ENCODE measurements around the gene TAS2R60. TPM values are rescaled to one million over a fixed set of nuclear protein-coding genes. Genes with fewer than 3 reads are reported as not detected.

Gene TAS2R60
- total and polyA plus RNA-seq, 2 of the 8 experiments (the other 6 are each of a cell fraction or from before 2014, with no cell fraction given) = 0.15 to 0.32 TPM

DNA sequence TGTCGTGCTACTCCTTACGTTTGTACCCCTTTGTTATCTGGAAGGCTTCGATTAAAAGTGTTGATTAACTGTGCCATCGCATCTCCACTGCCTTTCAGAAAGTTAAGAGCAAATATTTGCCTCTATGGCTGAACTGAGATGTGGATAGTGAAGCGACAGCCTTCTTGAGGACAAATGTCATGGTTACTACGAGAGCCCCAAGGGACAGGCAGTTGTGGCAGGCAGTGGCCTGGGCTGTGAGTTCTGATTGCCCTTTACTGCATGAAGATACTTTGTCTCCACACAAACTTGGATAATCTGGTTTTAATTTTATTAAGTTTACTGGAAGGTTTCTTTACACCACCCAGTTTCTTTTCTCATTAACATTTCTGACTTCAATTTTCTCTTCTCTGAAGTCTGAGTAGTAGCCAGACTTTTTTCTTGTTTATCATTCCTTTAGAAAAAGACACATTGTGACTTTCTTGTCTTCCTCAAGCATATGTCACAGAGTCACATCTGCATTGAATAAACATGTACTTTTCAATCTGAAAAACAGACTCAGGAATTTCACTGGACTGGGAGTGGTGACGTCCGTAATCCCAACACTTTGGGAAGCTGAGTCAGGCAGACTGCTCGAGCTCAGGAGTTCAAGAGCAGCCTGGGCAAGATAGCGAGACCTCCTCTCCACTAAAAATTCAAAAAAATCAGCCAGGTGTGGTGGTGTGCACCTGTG, 36.0 kb downstream of the TAS2R60 start:
- no peak for FAIRE-seq
- H3K4me3 ChIP-seq (ENCODE audit: extremely low read depth in 1 of 4, insufficient read depth in 2 of 4, low read depth in 3 of 4, low read length in 4 of 4) = no peak overlapping the region
- no peaks in the 10 kb centered on the region for H3K4me1 ChIP-seq (replicated peaks in 1 of 4; ENCODE audit: control insufficient read depth in 3 of 4, insufficient read depth in 4 of 4, low read length in 3 of 4)
- H3K36me3 ChIP-seq (ENCODE audit: control insufficient read depth in 2 of 4, insufficient read depth in 4 of 4, low read length in 3 of 4) = no peaks in the 10 kb centered on the region
- H2BK20ac ChIP-seq (ENCODE audit: low read length) = no peak overlapping the region
- DNase-seq (ENCODE audit: low read depth in 1 of 2, low spot score in 2 of 2) = no peak
- H2AFZ ChIP-seq (ENCODE audit: low read length) = no peak overlapping the region
- no peak overlapping the region for H4K5ac ChIP-seq (ENCODE audit: insufficient read length, low read depth, low read length)
- no peaks in the 10 kb centered on the region for H4K20me1 ChIP-seq (replicated peaks in 1 of 2; ENCODE audit: control insufficient read depth in 1 of 2, insufficient read depth in 2 of 2, low read length in 2 of 2)
- no peak overlapping the region for H3K14ac ChIP-seq (ENCODE audit: insufficient read length)
- no peak overlapping the region for H2BK12ac ChIP-seq (ENCODE audit: low read depth, low read length)
- no peaks in the 10 kb centered on the region for H3K79me2 ChIP-seq (ENCODE audit: control insufficient read depth in 1 of 2, insufficient read depth in 2 of 2, low read length in 2 of 2)
- CTCF ChIA-PET (ENCODE audit: partially characterized antibody) = interaction anchor here (1.0 to 1.7 kb wide), 5 partner anchors 9 to 63 kb away, joined by 3 to 4 read pairs (median 3); no protein-coding TSS in a partner anchor
- WGBS, 2 experiments (ENCODE audit: extremely low coverage in 1 of 2, insufficient coverage in 1 of 2, insufficient read length in 1 of 2, insufficient replicate concordance in 2 of 2, low coverage in 1 of 2, low lambda C conversion rate in 2 of 2, missing lambda C conversion rate in 1 of 2) = 94% methylated on average over 10 of the region's 10 CpGs; no CpG with 5 or more reads in 1 of the 2 experiments
- TF ChIP-seq, protein P1, sequence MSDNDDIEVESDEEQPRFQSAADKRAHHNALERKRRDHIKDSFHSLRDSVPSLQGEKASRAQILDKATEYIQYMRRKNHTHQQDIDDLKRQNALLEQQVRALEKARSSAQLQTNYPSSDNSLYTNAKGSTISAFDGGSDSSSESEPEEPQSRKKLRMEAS (IDR thresholded peaks at IDR 0.05) = no peak
- TF ChIP-seq SP2 (IDR thresholded peaks at IDR 0.05; ENCODE audit: low read length) (no peak), TAF1 (IDR thresholded peaks at IDR 0.05; ENCODE audit: low read depth, low read length) (no peak), CBX5 (IDR thresholded peaks at IDR 0.05; ENCODE audit: low read depth, low read length) (no peak), CHD1 (IDR thresholded peaks at IDR 0.05; ENCODE audit: low read depth, low read length) (no peak), SIN3A (conservative IDR thresholded peaks at IDR 0.05 in 1 of 2, IDR thresholded peaks at IDR 0.05 in 1 of 2; ENCODE audit: low read depth in 1 of 2, low read length in 2 of 2) (no peak), HDAC2 (IDR thresholded peaks at IDR 0.05; ENCODE audit: borderline replicate concordance in 1 of 2, low read depth in 2 of 2, low read length in 2 of 2) (no peak), ZNF274 (IDR thresholded peaks at IDR 0.05; ENCODE audit: borderline replicate concordance, extremely low read depth, low read length) (no peak), TBP (IDR thresholded peaks at IDR 0.05; ENCODE audit: low read depth, low read length) (no peak), RNF2 (IDR thresholded peaks at IDR 0.05; ENCODE audit: borderline replicate concordance, low read depth, low read length, missing control alignments, poor library complexity, severe bottlenecking) (no peak), SAP30 (IDR thresholded peaks at IDR 0.05; ENCODE audit: insufficient read depth, insufficient replicate concordance, low read length) (no peak)
- H2BK120ac ChIP-seq (replicated peaks; ENCODE audit: low read depth, low read length) = no peak overlapping the region
- H3K56ac ChIP-seq (replicated peaks; ENCODE audit: insufficient read length, low read depth, low read length) = no peak overlapping the region
- no peak overlapping the region for H3K27ac ChIP-seq (ENCODE audit: low read depth, low read length)
- no peak overlapping the region for H3K23ac ChIP-seq (ENCODE audit: insufficient read length)
- no peak overlapping the region for H3K18ac ChIP-seq (ENCODE audit: extremely low read depth, low read length)
- H3K23me2 ChIP-seq (ENCODE audit: low read depth, low read length) = no peaks in the 10 kb centered on the region
- no peak overlapping the region for H4K91ac ChIP-seq (replicated peaks; ENCODE audit: insufficient read length, low read length)
- POLR2A ChIA-PET (ENCODE audit: partially characterized antibody) = no interaction called here
- no peaks in the 10 kb centered on the region for H3K79me1 ChIP-seq (ENCODE audit: low read depth, low read length)
- no peak overlapping the region for H2AK5ac ChIP-seq (ENCODE audit: low read depth, low read length)
- H3K4me2 ChIP-seq (ENCODE audit: insufficient read depth in 1 of 2, low read depth in 2 of 2, low read length in 2 of 2) = no peak overlapping the region
- no peak overlapping the region for H4K8ac ChIP-seq (ENCODE audit: extremely low read depth, insufficient read depth, low read length)
- H3K27me3 ChIP-seq (replicated peaks in 1 of 4; ENCODE audit: control insufficient read depth in 3 of 4, extremely low read depth in 1 of 4, insufficient read depth in 3 of 4, low read length in 3 of 4) = no peaks in the 10 kb centered on the region
- no peak overlapping the region for H3K4ac ChIP-seq (replicated peaks; ENCODE audit: insufficient read length, low read depth, low read length)
- no peak overlapping the region for H2BK15ac ChIP-seq (ENCODE audit: low read length)
- no peak overlapping the region for H2BK5ac ChIP-seq (ENCODE audit: low read depth, low read length)
- no peak overlapping the region for H3K9ac ChIP-seq (replicated peaks in 1 of 4; ENCODE audit: extremely low read depth in 1 of 4, low read depth in 3 of 4, low read length in 3 of 4)
- no peaks in the 10 kb centered on the region for H3K9me3 ChIP-seq (ENCODE audit: insufficient read depth in 2 of 2, low read depth in 1 of 2, low read length in 1 of 2)
